ENCODE measurements around the gene FAM72D. TPM values are rescaled to one million over a fixed set of nuclear protein-coding genes. Genes with fewer than 3 reads are reported as not detected.
"Not testable (repeated sequence)": the region's sequence is repeated elsewhere in the genome, so short reads cannot be mapped to it uniquely, and the experiment has no call there.

Gene FAM72D
- total RNA-seq, 1 donor from 2014 or later = 6.2 TPM

GRCh38 chr1:145074021-145074559, 21.7 kb upstream of the FAM72D start:
- H3K4me1 Mint-ChIP-seq; DNase-seq (ENCODE audit: low read depth, low spot score); H3K9me3 Mint-ChIP-seq; H3K36me3 Mint-ChIP-seq (ENCODE audit: low read depth); H3K27me3 Mint-ChIP-seq (ENCODE audit: low read depth); H3K4me3 Mint-ChIP-seq; H3K27ac Mint-ChIP-seq (ENCODE audit: unreplicated experiment): not testable (repeated sequence)

GRCh38 chr1:145076877-145077276, 18.9 kb upstream of the FAM72D start:
- H3K36me3 Mint-ChIP-seq (ENCODE audit: low read depth); H3K27ac Mint-ChIP-seq (ENCODE audit: unreplicated experiment); H3K4me3 Mint-ChIP-seq; H3K4me1 Mint-ChIP-seq; DNase-seq (ENCODE audit: low read depth, low spot score); H3K9me3 Mint-ChIP-seq; H3K27me3 Mint-ChIP-seq (ENCODE audit: low read depth): not testable (repeated sequence)

GRCh38 chr1:145077872-145078786, 17.6 kb upstream of the FAM72D start:
- not testable (repeated sequence) for H3K9me3 Mint-ChIP-seq; H3K4me3 Mint-ChIP-seq; H3K4me1 Mint-ChIP-seq; H3K27ac Mint-ChIP-seq (ENCODE audit: unreplicated experiment); H3K36me3 Mint-ChIP-seq (ENCODE audit: low read depth); H3K27me3 Mint-ChIP-seq (ENCODE audit: low read depth); DNase-seq (ENCODE audit: low read depth, low spot score)

GRCh38 chr1:145078787-145079370, 16.9 kb upstream of the FAM72D start:
- not testable (repeated sequence) for DNase-seq (ENCODE audit: low read depth, low spot score); H3K27me3 Mint-ChIP-seq (ENCODE audit: low read depth); H3K36me3 Mint-ChIP-seq (ENCODE audit: low read depth); H3K9me3 Mint-ChIP-seq; H3K27ac Mint-ChIP-seq (ENCODE audit: unreplicated experiment); H3K4me3 Mint-ChIP-seq; H3K4me1 Mint-ChIP-seq

- not testable (repeated sequence) for H3K4me1 Mint-ChIP-seq; H3K27me3 Mint-ChIP-seq (ENCODE audit: low read depth); H3K4me3 Mint-ChIP-seq; H3K36me3 Mint-ChIP-seq (ENCODE audit: low read depth); H3K9me3 Mint-ChIP-seq; DNase-seq (ENCODE audit: low read depth, low spot score); H3K27ac Mint-ChIP-seq (ENCODE audit: unreplicated experiment)
Observed at GRCh38 chr1:145079737-145080136, 16.0 kb upstream of the FAM72D start.

- H3K27me3 Mint-ChIP-seq (ENCODE audit: low read depth); H3K9me3 Mint-ChIP-seq; DNase-seq (ENCODE audit: low read depth, low spot score); H3K4me1 Mint-ChIP-seq; H3K27ac Mint-ChIP-seq (ENCODE audit: unreplicated experiment); H3K36me3 Mint-ChIP-seq (ENCODE audit: low read depth); H3K4me3 Mint-ChIP-seq: not testable (repeated sequence)
Observed at GRCh38 chr1:145080193-145080592, 15.6 kb upstream of the FAM72D start.

- H3K36me3 Mint-ChIP-seq (ENCODE audit: low read depth); H3K4me1 Mint-ChIP-seq; H3K27me3 Mint-ChIP-seq (ENCODE audit: low read depth); H3K9me3 Mint-ChIP-seq; DNase-seq (ENCODE audit: low read depth, low spot score); H3K4me3 Mint-ChIP-seq; H3K27ac Mint-ChIP-seq (ENCODE audit: unreplicated experiment): not testable (repeated sequence)
Observed at GRCh38 chr1:145082483-145083255, 13.1 kb upstream of the FAM72D start.

- H3K9me3 Mint-ChIP-seq; H3K27me3 Mint-ChIP-seq (ENCODE audit: low read depth); H3K4me1 Mint-ChIP-seq; H3K36me3 Mint-ChIP-seq (ENCODE audit: low read depth): not testable (repeated sequence)
- peak; percentile 30 for DNase-seq (ENCODE audit: low read depth, low spot score)
- Mint-ChIP-seq H3K27ac (ENCODE audit: unreplicated experiment) (peak overlapping the region; percentile 96), H3K4me3 (peak overlapping the region; percentile 97)
Observed at GRCh38 chr1:145093517-145094149, 2.1 kb upstream of the FAM72D start.

GRCh38 chr1:145094655-145095211, 1.0 kb upstream of the FAM72D start:
- not testable (repeated sequence) for H3K9me3 Mint-ChIP-seq; H3K27ac Mint-ChIP-seq (ENCODE audit: unreplicated experiment); H3K27me3 Mint-ChIP-seq (ENCODE audit: low read depth); H3K36me3 Mint-ChIP-seq (ENCODE audit: low read depth); H3K4me1 Mint-ChIP-seq; H3K4me3 Mint-ChIP-seq; DNase-seq (ENCODE audit: low read depth, low spot score)

GRCh38 chr1:145101725-145102124, 6.0 kb downstream of the FAM72D start:
- not testable (repeated sequence) for DNase-seq (ENCODE audit: low read depth, low spot score); H3K9me3 Mint-ChIP-seq; H3K4me1 Mint-ChIP-seq; H3K27ac Mint-ChIP-seq (ENCODE audit: unreplicated experiment); H3K36me3 Mint-ChIP-seq (ENCODE audit: low read depth); H3K4me3 Mint-ChIP-seq; H3K27me3 Mint-ChIP-seq (ENCODE audit: low read depth)

GRCh38 chr1:145103294-145103693, 7.5 kb downstream of the FAM72D start:
- H3K36me3 Mint-ChIP-seq (ENCODE audit: low read depth); H3K27ac Mint-ChIP-seq (ENCODE audit: unreplicated experiment); DNase-seq (ENCODE audit: low read depth, low spot score); H3K4me1 Mint-ChIP-seq; H3K27me3 Mint-ChIP-seq (ENCODE audit: low read depth); H3K9me3 Mint-ChIP-seq; H3K4me3 Mint-ChIP-seq: not testable (repeated sequence)

GRCh38 chr1:145111674-145112073, 15.9 kb downstream of the FAM72D start:
- not testable (repeated sequence) for H3K9me3 Mint-ChIP-seq; H3K36me3 Mint-ChIP-seq (ENCODE audit: low read depth); DNase-seq (ENCODE audit: low read depth, low spot score); H3K4me3 Mint-ChIP-seq; H3K27me3 Mint-ChIP-seq (ENCODE audit: low read depth); H3K4me1 Mint-ChIP-seq; H3K27ac Mint-ChIP-seq (ENCODE audit: unreplicated experiment)

- H3K36me3 Mint-ChIP-seq (ENCODE audit: low read depth); H3K27ac Mint-ChIP-seq (ENCODE audit: unreplicated experiment); H3K4me3 Mint-ChIP-seq; H3K9me3 Mint-ChIP-seq; DNase-seq (ENCODE audit: low read depth, low spot score); H3K4me1 Mint-ChIP-seq; H3K27me3 Mint-ChIP-seq (ENCODE audit: low read depth): not testable (repeated sequence)
Observed at GRCh38 chr1:145112703-145113102, 16.9 kb downstream of the FAM72D start.
